CD4-positive, alpha-beta memory T cell (primary cell): Measurements from ENCODE around the gene ACADS. TPM values are rescaled to one million over a fixed set of nuclear protein-coding genes. Genes with fewer than 3 reads are reported as not detected.

ENCODE experiments used
- CTCF ChIA-PET: fragments of 350-600 bp; sonication (Branson Sonifier 250); formaldehyde crosslinking; loops from one replicate; lab custom pipeline; 2021; ENCODE audit warnings: inconsistent platforms; ENCODE audit not compliant: partially characterized antibody; lab: Charles Lee
- POLR2A ChIA-PET: fragments of 350-600 bp; sonication (Branson Sonifier 250); formaldehyde crosslinking; loops from one replicate; lab custom pipeline; 2021; ENCODE audit not compliant: partially characterized antibody; lab: Charles Lee
- DNase-seq, 5 donors: peaks; one replicate each; pipeline versions ENCODE4 v3.0.0 to v3.0.0-alpha.2; 2020 to 2022; ENCODE audit warnings: mixed read lengths in 1 of 5
- H3K27ac ChIP-seq: one replicate; pipeline ENCODE4 v1.7.0; 2013; ENCODE audit warnings: low read depth, low read length
- H3K27me3 ChIP-seq: 2 replicates; pipeline ENCODE4 v1.7.0; 2013; ENCODE audit warnings: mild to moderate bottlenecking, low read length, moderate library complexity; ENCODE audit not compliant: insufficient read depth
- H3K36me3 ChIP-seq: 2 replicates; pipeline ENCODE4 v1.7.0; 2013; ENCODE audit warnings: mild to moderate bottlenecking, low read length, moderate library complexity; ENCODE audit not compliant: insufficient read depth
- H3K4me1 ChIP-seq: 2 replicates; pipeline ENCODE4 v1.7.0; 2013; ENCODE audit warnings: mild to moderate bottlenecking, low read length, moderate library complexity; ENCODE audit not compliant: insufficient read depth
- H3K4me3 ChIP-seq, 2 donors: one replicate each; pipeline ENCODE4 v1.7.0; 2013; ENCODE audit warnings: low read length in 2 of 2, mild to moderate bottlenecking in 1 of 2
- H3K9me3 ChIP-seq, 2 donors: one replicate each; pipeline ENCODE4 v1.7.0; 2013; ENCODE audit warnings: low read length in 2 of 2, control low read depth in 1 of 2; ENCODE audit not compliant: control insufficient read depth in 1 of 2
- H3K27ac Mint-ChIP-seq, 7 donors: one replicate each; pipeline ENCODE4 v1.8.0; 2020 to 2021; ENCODE audit warnings: mixed read lengths in 7 of 7, mild to moderate bottlenecking in 6 of 7, inconsistent platforms in 3 of 7, moderate library complexity in 3 of 7
- H3K27me3 Mint-ChIP-seq, 2 donors: one replicate each; pipeline ENCODE4 v1.8.0; 2020 to 2021; ENCODE audit warnings: mixed read lengths in 2 of 2
- H3K36me3 Mint-ChIP-seq, 2 donors: one replicate each; pipeline ENCODE4 v1.8.0; 2020 to 2021; ENCODE audit warnings: mixed read lengths in 2 of 2, inconsistent platforms in 1 of 2, mild to moderate bottlenecking in 1 of 2
- H3K4me1 Mint-ChIP-seq, 4 donors: one replicate each; pipeline ENCODE4 v1.8.0; 2020 to 2021; ENCODE audit warnings: mixed read lengths in 4 of 4, mild to moderate bottlenecking in 1 of 4
- H3K4me3 Mint-ChIP-seq, 8 donors: one replicate each; pipeline ENCODE4 v1.8.0; 2020 to 2021; ENCODE audit warnings: mixed read lengths in 8 of 8, mild to moderate bottlenecking in 7 of 8, moderate library complexity in 6 of 8, inconsistent platforms in 3 of 8
- H3K9me3 Mint-ChIP-seq, 8 donors: one replicate each; pipeline ENCODE4 v1.8.0; 2020 to 2021; ENCODE audit warnings: mixed read lengths in 8 of 8, mild to moderate bottlenecking in 5 of 8, inconsistent platforms in 3 of 8, moderate library complexity in 1 of 8
- intact Hi-C: fragments of 100-400 bp; cut with micrococcal nuclease; formaldehyde crosslinking; loops from one replicate; pipeline ENCODE4 v1.15.1; 2023
- polyA plus RNA-seq, 2 donors: library from polyadenylated mRNA; unstranded; fragments of 300-500 nt; fragmentation: Illumina TruSeq; gene quantifications; one replicate each; pipeline ENCODE4 v1.2.3, GENCODE V29; 2021
- total RNA-seq, 2 experiments: library from RNA; stranded (reverse); gene quantifications; one replicate each; pipeline ENCODE4 v1.2.3, GENCODE V29; 2021

Gene ACADS
- total and polyA plus RNA-seq, 4 experiments from 2014 or later = 14.9 to 29.9 (median 18.1) TPM

DNA sequence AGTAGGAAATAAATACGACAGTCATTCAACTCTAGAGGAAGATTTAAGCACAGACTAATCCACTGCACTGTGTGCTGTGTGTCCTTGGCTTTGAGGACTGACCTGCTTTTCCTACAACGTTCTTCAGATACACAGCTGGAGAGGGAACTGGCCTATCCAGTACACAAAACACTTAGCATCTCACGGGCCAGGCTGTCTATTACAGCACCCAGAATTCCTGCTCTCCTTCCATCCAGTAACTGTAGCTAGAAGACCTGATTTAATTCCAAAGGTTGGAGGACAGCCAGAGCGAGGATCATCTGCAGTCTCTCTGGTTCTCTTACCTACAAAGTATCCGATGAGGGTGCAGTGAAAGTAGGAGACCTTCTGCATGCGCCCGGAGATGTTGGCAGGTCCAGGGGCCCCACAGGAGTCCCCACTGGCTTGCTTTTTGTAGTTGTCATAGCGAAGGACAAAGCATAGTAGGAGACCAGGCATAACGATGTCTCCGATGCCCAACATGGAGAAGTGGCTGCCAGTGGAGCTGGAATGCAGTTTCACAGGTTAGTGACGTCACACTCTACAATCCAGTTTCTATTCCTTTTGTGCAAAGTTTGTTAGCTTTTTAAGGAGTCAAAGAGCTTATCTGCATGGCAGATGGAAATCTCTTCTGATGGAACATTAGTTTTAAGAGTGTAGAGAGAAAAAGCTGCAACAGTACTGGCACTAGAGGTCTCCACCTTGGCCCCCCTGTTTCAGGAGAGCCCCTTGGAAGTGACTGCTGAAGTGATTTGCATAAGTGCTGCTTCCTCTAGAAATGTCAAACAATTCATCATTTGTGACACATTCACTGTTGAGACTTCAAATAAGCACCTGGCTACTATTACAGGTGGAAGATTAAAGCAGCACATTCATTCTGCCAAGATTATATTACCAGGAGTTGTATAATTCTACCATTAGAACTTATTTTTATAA is 41.7 kb downstream of the ACADS start:
- CTCF ChIA-PET = no interaction called here

DNA sequence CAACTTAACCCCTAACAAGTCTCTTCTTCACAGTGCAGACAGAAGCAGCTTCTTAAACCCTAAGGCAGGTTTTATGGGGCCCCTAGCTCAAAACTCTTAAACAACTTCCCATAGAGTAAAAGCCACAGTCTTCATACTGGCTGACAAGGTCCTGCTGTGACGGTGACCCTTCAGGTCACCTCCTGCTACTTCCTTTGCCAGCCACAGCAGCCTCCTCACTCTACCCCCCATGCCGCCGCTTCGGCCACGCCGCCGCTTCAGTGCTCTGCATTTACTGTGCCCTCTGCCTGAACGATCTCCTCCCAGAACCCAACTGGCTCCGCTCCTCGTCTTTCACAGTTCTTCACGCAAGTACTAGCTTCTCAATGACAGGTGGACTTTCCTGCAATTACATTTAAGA is 45.5 kb downstream of the ACADS start:
- Mint-ChIP-seq H3K27ac (peak overlapping the region in 4 of 7 donors; percentile 13 to 72 (median 48)), H3K27me3 (no peaks in the 10 kb centered on the region), H3K36me3 (peaks cover 49 to 72% of the 10 kb centered on the region in 2 donors), H3K9me3 (peaks cover 0 to 2% (median 0%) of the 10 kb centered on the region in 8 donors), H3K4me1 (peaks cover 6 to 19% (median 16%) of the 10 kb centered on the region in 4 donors), H3K4me3 (no peak overlapping the region)
- POLR2A ChIA-PET = no interaction called here
- intact Hi-C loops = no loop called here
- peaks cover 6% of the 10 kb centered on the region for H3K4me1 ChIP-seq
- H3K36me3 ChIP-seq = peaks cover 35% of the 10 kb centered on the region
- DNase-seq = no peak
- H3K4me3 ChIP-seq = no peak overlapping the region
- H3K27ac ChIP-seq = no peak overlapping the region
- no peaks in the 10 kb centered on the region for H3K9me3 ChIP-seq
- CTCF ChIA-PET = interaction anchor here (1.3 to 1.4 kb wide), 2 partner anchors 14 kb away, joined by 3 to 5 read pairs; no protein-coding TSS in a partner anchor
- no peaks in the 10 kb centered on the region for H3K27me3 ChIP-seq

More for the DNA sequence above, 41.7 kb downstream of the ACADS start:
- H3K4me3 ChIP-seq = no peak overlapping the region
- no peak overlapping the region for H3K27ac ChIP-seq
- intact Hi-C loops = no loop called here
- Mint-ChIP-seq H3K27me3 (no peaks in the 10 kb centered on the region), H3K4me3 (no peak overlapping the region), H3K9me3 (peaks cover 0 to 2% (median 0%) of the 10 kb centered on the region in 8 donors), H3K4me1 (peaks cover 0 to 4% (median 2%) of the 10 kb centered on the region in 4 donors), H3K36me3 (peaks cover 54 to 77% of the 10 kb centered on the region in 2 donors), H3K27ac (no peak overlapping the region)
- DNase-seq = no peak
- no peaks in the 10 kb centered on the region for H3K4me1 ChIP-seq
- peaks cover 48% of the 10 kb centered on the region for H3K36me3 ChIP-seq
- no peaks in the 10 kb centered on the region for H3K27me3 ChIP-seq
- H3K9me3 ChIP-seq = no peaks in the 10 kb centered on the region
- POLR2A ChIA-PET = interaction anchor here (0.6 kb wide), 1 partner anchor 53 kb away, joined by 3 read pairs; no protein-coding TSS in a partner anchor

DNA sequence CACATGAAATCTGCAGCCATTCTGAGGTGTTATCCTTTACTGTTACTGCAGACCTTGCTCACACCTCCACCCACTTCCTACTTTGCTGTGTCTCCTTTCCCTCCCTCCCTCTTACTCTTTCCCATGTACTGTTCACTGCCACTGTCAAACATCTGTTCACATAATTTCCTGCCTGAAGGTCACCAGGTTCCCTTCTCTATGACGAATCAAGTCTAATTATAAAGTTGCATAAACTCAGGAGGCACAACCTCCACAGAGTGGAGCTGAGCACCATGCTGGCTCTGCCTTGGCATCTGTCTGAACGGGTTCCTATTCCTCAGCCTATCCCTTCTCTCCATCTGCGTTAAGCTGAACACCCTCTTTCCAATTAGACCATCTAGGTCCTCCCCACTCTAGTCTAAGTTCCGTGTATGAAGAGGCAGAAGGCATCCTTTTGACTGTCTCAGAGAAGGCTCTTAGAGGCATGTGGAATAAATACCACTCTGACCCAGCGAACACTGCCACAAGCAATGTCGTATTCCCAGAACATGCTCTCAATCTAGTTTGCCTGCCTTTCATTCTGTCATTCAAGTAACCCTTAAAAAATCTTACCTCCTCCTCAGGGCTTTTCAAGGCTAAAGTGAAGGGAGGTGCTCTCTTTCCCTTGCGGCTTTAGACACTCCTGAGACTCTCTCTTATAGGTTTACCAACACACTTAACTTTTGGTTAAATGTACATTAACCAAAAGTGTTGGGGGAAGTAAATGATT is 48.7 kb downstream of the ACADS start:
- Mint-ChIP-seq H3K36me3 (peaks cover 26 to 59% of the 10 kb centered on the region in 2 donors), H3K27ac (peak overlapping the region in 6 of 7 donors; percentile 53 to 91 (median 65))

DNA sequence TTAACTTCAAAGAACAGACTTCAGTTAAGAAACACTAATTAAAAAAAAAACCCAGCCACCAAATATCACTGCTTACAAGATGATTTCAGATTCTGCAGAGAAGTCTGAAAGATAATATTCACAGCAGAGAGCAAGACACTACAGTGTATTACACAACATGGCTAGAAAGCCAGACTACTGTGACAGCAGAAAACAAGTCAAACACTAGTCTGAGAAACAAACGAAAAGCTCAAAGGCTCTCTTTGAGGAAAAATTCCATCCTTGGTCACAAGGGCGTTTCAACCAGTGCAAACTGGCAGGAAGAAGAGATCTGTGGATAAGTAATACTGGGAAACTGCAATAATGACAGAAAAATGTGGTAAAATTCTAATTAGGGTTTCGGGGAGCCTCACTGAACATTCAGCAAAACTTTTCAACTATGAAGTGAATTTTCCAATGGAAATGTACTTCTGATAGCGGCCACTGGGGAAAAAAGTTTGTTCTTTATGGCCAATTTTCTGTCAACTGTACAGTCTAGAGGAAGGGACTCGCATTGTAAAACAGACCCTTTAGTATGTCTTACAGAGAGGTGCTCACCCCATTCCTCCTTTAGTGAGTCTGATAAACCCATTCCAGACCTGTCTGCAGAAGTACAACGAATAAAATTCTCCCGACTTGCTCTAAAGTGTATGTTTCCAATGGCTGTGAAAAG is 50.4 kb downstream of the ACADS start:
- H3K9me3 Mint-ChIP-seq = peaks cover 0 to 2% (median 0%) of the 10 kb centered on the region in 8 donors
- peaks cover 3% of the 10 kb centered on the region for H3K36me3 ChIP-seq
- CTCF ChIA-PET = no interaction called here

More for the DNA sequence above, 48.7 kb downstream of the ACADS start:
- intact Hi-C loops = no loop called here
- H3K36me3 ChIP-seq = peaks cover 3% of the 10 kb centered on the region
- CTCF ChIA-PET = no interaction called here
- Mint-ChIP-seq H3K4me1 (peaks cover 6 to 22% (median 17%) of the 10 kb centered on the region in 4 donors), H3K9me3 (peaks cover 0 to 2% (median 0%) of the 10 kb centered on the region in 8 donors), H3K27me3 (no peaks in the 10 kb centered on the region), H3K4me3 (no peak overlapping the region)
- POLR2A ChIA-PET = no interaction called here
- H3K4me3 ChIP-seq = no peak overlapping the region
- H3K27me3 ChIP-seq = no peaks in the 10 kb centered on the region
- H3K4me1 ChIP-seq = peaks cover 6% of the 10 kb centered on the region
- no peak overlapping the region for H3K27ac ChIP-seq
- no peaks in the 10 kb centered on the region for H3K9me3 ChIP-seq
- no peak for DNase-seq

DNA sequence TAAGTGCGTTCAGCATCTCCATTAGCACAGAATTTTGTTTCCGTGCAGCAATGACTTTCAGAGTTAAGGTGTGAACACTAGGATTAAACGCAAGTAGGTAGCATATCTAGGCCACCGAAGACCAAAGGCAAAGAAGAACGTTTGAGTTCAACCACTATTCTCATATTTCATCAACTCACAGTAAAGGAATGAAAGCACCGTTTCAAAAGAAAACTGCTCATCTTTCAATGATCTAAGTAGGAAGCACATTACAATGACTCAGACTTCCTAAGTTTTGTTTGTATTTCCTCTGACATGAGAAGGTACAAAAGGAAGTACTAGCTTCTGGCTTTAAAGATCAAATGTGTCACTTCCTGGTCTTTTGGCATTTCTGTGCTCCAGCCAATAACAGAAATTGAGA is 57.6 kb downstream of the ACADS start:
- Histone ChIP-seq H3K36me3 (no peaks in the 10 kb centered on the region), H3K27ac (no peak overlapping the region), H3K27me3 (no peaks in the 10 kb centered on the region), H3K4me1 (peaks cover 14% of the 10 kb centered on the region), H3K9me3 (no peaks in the 10 kb centered on the region), H3K4me3 (no peak overlapping the region)
- peak in 1 of 5 donors; percentile 7 for DNase-seq
- Mint-ChIP-seq H3K36me3 (peaks cover 26 to 32% of the 10 kb centered on the region in 2 donors), H3K4me3 (peak overlapping the region in 6 of 8 donors; percentile 36 to 74 (median 54)), H3K27me3 (no peaks in the 10 kb centered on the region), H3K9me3 (no peaks in the 10 kb centered on the region), H3K27ac (peak overlapping the region; percentile 25 to 87 (median 67)), H3K4me1 (peaks cover 15 to 32% (median 17%) of the 10 kb centered on the region in 4 donors)
- CTCF ChIA-PET = interaction anchor here (0.7 to 1.0 kb wide), 2 partner anchors 134 to 189 kb away, joined by 3 to 4 read pairs; no protein-coding TSS in a partner anchor
- POLR2A ChIA-PET = no interaction called here
- intact Hi-C loops = no loop called here

More for the DNA sequence above, 50.4 kb downstream of the ACADS start:
- peak overlapping the region in 2 of 7 donors; percentile 32 to 62 for H3K27ac Mint-ChIP-seq
- peaks cover 23 to 56% of the 10 kb centered on the region in 2 donors for H3K36me3 Mint-ChIP-seq
- H3K27ac ChIP-seq = no peak overlapping the region
- intact Hi-C loops = no loop called here
- POLR2A ChIA-PET = no interaction called here
- H3K4me1 ChIP-seq = peaks cover 6% of the 10 kb centered on the region
- no peak overlapping the region for H3K4me3 Mint-ChIP-seq
- no peak overlapping the region for H3K4me3 ChIP-seq
- H3K4me1 Mint-ChIP-seq = peaks cover 6 to 22% (median 15%) of the 10 kb centered on the region in 4 donors
- DNase-seq = no peak
- no peaks in the 10 kb centered on the region for H3K27me3 ChIP-seq
- H3K27me3 Mint-ChIP-seq = no peaks in the 10 kb centered on the region
- no peaks in the 10 kb centered on the region for H3K9me3 ChIP-seq

DNA sequence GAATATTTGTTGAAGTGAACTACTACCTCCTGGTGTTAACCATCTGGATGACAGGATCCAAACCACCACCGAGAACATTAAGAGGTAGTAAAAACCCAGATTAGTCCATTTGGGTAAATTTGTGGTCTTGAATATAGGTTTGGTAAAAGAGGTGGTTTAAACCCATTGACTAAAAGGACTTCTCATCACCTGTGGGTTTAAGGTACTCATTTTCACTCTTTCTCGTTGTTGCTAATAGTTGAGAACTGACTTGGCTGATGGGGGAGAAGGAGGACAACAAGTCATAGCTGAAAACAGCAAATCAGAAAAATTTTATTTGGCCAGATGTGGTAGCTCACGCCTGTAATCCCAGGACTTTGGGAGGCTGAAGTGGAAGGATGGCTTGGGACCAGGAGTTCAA is 59.2 kb downstream of the ACADS start:
- POLR2A ChIA-PET = no interaction called here
- Histone ChIP-seq H3K4me1 (peaks cover 14% of the 10 kb centered on the region), H3K27ac (no peak overlapping the region), H3K36me3 (no peaks in the 10 kb centered on the region), H3K27me3 (no peaks in the 10 kb centered on the region), H3K9me3 (no peaks in the 10 kb centered on the region), H3K4me3 (no peak overlapping the region)
- peak overlapping the region in 5 of 7 donors; percentile 29 to 73 (median 58) for H3K27ac Mint-ChIP-seq
- no peaks in the 10 kb centered on the region for H3K27me3 Mint-ChIP-seq
- H3K4me1 Mint-ChIP-seq = peaks cover 15 to 40% (median 20%) of the 10 kb centered on the region in 4 donors
- no peak overlapping the region for H3K4me3 Mint-ChIP-seq
- peaks cover 30 to 33% of the 10 kb centered on the region in 2 donors for H3K36me3 Mint-ChIP-seq
- intact Hi-C loops = no loop called here
- DNase-seq = no peak
- CTCF ChIA-PET = interaction anchor here (0.9 kb wide), 1 partner anchor 14 kb away, joined by 3 read pairs; no protein-coding TSS in a partner anchor
- H3K9me3 Mint-ChIP-seq = no peaks in the 10 kb centered on the region
